HG02943 (cell line): ENCODE results near the gene ZNF24.

Experiments
- ATAC-seq: cut with Tn5 transposase; IDR thresholded peaks from one replicate; pipeline ENCODE4 v1.9.1; 2021; ENCODE audit warnings: mild to moderate bottlenecking, low read depth, moderate library complexity; ENCODE audit not compliant: unreplicated experiment

Gene ZNF24

DNA sequence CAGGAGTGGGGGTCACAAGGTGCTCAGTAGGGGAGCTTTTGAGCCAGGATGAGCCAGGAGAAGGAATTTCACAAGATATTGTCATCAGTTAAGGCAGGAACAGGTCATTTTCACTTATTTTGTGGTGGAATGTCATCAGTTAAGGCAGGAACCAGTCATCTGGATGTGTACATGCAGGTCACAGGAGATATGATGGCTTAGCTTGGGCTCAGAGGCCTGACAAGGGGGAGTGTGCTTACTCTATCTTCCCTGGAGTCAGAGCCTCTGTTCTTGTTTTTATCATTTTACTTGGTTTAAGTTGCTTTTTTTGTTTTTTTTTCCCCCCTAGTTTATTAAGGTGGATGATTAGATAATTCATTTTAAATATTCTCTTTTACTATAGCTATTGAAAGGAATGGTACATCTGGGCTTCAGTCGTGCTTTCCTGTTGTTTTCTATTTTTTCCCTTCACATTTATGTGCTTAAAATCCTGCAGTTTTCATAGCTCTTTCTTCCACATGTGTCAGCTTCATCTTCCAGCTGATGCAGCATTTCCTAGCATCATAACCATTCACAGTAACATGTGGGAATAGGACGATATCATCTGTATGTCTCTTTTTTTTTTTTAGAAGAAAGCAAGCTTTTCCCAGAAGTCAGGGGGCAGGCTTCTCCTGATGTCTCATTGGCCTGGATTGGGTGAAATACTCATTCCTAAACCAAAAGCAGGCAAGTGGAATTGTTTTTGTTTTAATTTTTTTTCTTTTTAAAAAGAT, 17.5 kb upstream of the ZNF24 start:
- ATAC-seq = no peak

DNA sequence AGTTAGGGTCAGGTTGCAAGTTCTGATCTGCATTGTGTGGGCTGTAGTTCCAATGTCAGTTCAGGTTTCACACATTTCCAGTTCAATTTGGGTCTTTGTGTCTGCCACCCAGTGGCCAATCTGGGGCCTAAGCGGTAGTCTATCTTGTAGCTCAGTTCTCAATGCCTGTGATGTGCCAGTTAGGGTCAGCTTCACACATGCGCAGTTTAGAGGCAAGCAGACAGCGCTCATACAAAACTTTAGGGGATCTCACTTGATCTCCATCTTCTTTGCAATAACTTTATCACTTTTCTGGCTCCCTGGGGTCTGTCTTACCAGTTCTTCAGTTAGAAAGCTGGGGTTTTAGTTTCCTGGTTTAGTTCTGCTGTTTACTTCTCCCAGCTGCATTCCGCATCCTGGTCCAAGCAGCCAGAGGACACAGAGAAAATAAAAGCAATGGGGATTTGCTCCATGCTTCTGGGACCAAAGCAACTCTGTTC, 11.0 kb upstream of the ZNF24 start:
- ATAC-seq = peak; percentile 99

- ATAC-seq = no peak
These were observed 8.6 kb upstream of the ZNF24 start for GRCh38 chr18:35352778-35353177.

DNA sequence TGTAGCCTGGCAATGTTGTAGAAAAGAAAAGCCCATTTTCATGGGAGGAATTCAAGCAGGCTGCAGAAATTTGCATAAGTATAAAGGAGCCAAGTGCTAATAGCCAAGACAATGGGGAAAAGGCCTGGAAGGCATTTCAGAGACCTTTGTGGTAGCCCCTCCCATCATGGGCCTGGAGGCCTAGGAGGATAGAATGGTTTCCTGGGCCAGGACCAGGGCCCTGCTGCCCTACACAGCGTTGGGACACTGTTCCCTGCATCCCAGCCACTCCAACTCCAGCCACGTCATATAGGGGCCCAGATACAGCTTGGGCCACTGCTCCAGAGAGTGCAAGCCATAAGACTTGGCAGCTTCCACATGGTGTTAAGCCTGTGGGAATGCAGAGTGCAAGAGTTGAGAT, 8.1 kb upstream of the ZNF24 start:
- ATAC-seq = no peak

DNA sequence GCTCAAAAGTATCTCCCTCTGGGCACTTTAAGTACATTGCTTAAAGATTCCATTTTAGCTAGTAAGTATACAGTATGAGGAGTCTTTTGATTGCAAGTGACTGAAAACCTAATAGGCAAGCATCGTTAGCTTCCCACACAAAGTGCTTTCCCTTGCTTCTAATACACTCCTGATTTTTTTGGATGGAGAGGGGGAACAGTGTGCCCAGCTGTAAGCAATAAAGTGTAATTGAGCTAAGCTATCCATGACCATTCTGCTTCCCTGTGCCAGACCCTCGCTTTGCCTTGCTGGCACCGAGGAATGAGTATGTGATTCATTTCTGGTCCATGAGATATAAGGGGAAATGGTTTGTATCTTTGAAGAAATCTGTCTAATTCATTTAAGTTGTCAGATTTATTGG, 3.8 kb upstream of the ZNF24 start:
- no peak for ATAC-seq

GRCh38 chr18:35345950-35346349, 1.7 kb upstream of the ZNF24 start:
- no peak for ATAC-seq

DNA sequence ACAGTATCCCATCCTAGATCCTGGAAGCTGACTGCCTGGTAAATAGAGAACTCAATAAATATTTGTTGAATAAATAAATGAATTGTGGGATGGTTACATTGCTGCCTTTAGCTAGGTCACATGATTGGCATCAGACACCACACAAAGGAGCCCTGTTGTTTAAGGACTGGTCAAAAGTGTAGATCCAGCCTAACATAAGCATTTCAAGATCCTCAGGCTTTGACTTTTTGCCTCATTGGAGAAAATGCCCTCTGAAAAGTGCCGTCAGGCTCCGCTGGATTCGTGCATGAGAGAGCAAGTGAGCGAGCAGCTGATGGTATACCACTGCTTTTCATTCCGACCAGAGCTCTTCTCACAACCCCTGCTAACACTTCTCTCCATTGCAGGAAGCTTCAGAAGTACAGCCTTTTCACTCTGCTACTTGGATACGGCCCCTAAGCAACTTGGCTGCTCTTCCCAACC, 1.3 kb upstream of the ZNF24 start:
- no peak for ATAC-seq

GRCh38 chr18:35344736-35345459, 678 bp upstream of the ZNF24 start:
- no peak for ATAC-seq

DNA sequence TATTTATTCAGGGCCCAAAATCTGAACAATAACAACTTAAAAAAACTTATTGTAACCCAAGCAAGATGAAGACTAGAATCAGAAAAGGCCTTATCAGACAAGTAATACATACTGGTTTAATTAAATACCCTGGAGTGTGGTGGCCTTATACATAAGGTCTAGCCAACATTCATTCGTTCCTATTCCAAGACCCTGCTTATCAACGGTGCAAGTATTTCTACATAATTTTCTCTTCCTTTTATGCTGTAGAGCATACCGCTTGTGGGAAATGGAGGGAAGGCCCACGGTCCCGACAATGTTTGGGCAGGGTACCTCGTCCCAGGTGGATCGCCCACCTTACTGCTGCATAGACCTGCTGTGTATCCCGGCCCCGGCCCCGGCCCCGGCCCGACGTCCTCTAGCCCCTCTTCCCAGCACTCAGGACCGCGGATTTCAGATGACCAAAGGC, 708 bp downstream of the ZNF24 start:
- no peak for ATAC-seq

- no peak for ATAC-seq
These were observed 6.9 kb downstream of the ZNF24 start for GRCh38 chr18:35337286-35337685.

- no peak for ATAC-seq
These were observed 8.4 kb downstream of the ZNF24 start for GRCh38 chr18:35335866-35336265.

- no peak for ATAC-seq
These were observed 9.4 kb downstream of the ZNF24 start for GRCh38 chr18:35334821-35335220.

- no peak for ATAC-seq
These were observed 10.0 kb downstream of the ZNF24 start for GRCh38 chr18:35334212-35334611.

- ATAC-seq = no peak
These were observed 12.7 kb downstream of the ZNF24 start for GRCh38 chr18:35331367-35332087.

DNA sequence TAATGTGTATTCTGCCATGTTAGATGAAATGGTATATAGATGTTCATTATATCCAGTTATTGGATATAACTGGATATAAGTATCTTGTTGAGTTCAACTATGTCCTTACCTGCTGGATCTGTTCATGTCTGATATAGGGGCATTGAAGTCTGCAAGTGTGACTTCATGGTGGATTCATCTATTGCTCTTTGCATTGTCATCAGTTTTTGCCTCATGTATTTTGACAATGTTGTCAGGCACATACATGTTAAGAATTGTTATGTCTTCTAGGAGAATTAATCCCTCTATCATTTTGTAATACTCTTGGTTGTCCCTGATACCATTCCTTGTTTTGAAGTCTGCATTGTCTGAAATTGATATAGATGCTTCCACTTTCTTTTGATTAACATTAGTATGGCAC, 15.4 kb downstream of the ZNF24 start:
- ATAC-seq = no peak

- ATAC-seq = no peak
These were observed 17.4 kb downstream of the ZNF24 start for GRCh38 chr18:35326695-35327387.

- no peak for ATAC-seq
These were observed 19.1 kb downstream of the ZNF24 start for GRCh38 chr18:35324926-35325655.

DNA sequence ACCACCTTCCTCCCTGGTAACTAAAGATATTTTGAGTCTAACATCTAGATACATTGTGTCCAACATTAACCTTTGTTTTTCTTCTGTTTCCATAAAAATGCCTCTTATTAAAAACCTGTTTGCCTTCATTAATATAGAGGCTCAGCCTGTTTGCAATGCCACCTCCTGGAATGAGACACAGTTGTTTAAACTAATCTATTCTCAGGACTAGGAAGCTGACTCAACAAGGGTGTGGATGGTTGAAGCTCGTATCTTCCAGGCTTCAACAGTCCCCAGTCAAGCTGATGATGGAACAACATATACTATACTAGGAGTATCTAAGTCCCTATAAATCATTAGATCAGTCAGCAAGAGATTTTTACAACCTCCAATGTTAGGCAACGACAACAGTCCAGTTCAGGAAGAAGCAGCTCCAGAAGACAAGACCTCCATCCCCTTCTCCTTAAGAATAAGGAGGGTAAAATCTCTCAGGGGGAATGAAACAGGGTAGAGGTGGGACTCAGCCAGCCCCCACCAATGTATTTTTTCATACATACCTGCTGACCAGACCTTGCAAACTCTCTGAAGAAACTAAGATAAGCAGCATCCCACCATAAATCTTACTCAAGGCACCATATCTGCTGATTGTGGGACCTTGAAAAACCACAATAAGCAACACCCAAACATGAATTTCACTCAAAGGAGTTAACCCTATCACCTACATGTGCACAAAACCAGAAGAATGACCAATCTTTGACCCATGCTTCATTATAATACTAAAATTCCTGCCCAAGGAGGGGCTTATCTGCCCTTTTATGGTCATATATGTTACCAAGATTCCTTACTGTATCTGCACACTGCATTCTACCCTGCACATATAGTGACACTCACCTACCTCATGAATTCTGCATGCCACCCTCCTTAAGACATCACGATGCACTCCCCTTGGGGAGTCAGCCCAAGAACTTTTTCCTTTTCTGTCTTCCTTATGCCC, 21.4 kb downstream of the ZNF24 start:
- ATAC-seq = no peak

DNA sequence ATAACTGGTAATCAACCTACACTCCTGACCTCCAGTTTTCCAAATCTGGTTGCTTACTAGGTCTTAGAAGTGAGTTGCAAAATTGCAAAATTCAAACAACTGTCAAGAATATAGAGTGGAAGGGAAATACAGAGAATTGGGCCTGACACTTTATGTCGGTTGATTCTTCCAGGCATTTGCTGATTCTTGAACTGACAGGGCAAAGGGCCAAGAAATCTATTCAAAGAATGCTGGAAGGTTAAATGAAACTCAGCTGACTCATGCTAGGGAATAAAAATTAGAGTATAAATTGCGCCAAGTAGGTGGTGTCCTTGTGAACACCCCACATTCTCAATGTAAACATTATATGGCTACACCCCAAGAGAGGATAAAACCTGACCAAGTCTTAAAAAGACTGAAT, 32.7 kb downstream of the ZNF24 start:
- ATAC-seq = no peak
